Measurements from ENCODE around the gene AGGF1. TPM values are rescaled to one million over a fixed set of nuclear protein-coding genes. Genes with fewer than 3 reads are reported as not detected.
"Not testable (repeated sequence)": the region's sequence is repeated elsewhere in the genome, so short reads cannot be mapped to it uniquely, and the experiment has no call there.

The AGGF1 gene
- total and polyA plus RNA-seq, 7 donors = 8.4 to 21.8 (median 16.3) TPM

DNA sequence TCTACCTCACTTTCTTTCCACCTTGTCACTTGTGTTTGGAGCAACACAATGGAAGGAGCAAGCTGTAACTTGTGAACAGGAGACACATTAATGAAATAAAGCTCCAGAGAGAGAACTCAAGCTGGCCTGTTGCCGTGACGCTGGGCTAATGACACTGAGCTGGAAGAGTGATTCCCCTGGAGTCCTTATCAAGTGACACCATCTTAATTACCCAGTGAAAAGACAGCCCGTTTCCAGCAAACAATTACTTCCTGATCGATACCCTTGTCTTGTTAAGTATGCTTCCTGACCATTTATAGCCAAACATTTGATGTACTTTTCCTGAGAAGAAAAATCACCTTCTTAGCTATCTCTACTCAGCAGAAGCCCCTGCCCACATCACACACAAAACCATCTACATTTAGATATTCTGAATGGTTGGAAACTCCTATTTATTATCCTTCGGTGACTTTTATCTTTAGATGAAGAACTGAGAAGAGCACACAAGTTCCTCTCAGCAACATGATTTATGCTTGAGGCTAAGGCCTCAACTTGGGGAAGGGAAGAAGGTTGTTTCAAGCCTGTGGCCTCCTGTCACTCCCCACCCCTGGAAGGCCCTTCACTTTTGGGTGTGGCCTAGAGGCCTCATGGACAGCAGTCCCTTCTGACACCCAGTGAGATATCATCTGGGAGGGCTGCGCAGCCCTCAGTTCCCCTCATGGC lies 43.2 kb upstream of the AGGF1 start:
- H3K27me3 ChIP-seq = no peaks in the 10 kb centered on the region
- H3K4me3 ChIP-seq = no peak overlapping the region
- no peaks in the 10 kb centered on the region for H3K9me3 ChIP-seq
- intact Hi-C loops (cut with DNase I) = no loop called here
- no peaks in the 10 kb centered on the region for H3K36me3 ChIP-seq
- no peak overlapping the region for H3K27ac ChIP-seq
- H3K4me1 ChIP-seq = no peaks in the 10 kb centered on the region
- no peak for DNase-seq
- whole genome bisulfite sequencing, 2 donors = 52 to 63% methylated on average over 6 of the region's 6 CpGs
- TF ChIP-seq, protein P1, sequence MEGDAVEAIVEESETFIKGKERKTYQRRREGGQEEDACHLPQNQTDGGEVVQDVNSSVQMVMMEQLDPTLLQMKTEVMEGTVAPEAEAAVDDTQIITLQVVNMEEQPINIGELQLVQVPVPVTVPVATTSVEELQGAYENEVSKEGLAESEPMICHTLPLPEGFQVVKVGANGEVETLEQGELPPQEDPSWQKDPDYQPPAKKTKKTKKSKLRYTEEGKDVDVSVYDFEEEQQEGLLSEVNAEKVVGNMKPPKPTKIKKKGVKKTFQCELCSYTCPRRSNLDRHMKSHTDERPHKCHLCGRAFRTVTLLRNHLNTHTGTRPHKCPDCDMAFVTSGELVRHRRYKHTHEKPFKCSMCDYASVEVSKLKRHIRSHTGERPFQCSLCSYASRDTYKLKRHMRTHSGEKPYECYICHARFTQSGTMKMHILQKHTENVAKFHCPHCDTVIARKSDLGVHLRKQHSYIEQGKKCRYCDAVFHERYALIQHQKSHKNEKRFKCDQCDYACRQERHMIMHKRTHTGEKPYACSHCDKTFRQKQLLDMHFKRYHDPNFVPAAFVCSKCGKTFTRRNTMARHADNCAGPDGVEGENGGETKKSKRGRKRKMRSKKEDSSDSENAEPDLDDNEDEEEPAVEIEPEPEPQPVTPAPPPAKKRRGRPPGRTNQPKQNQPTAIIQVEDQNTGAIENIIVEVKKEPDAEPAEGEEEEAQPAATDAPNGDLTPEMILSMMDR (IDR thresholded peaks at IDR 0.05) = no peak

GRCh38 chr5:76990899-76991459 lies 39.2 kb upstream of the AGGF1 start:
- 52 to 78% methylated on average over 5 of the region's 5 CpGs for WGBS, 2 donors

DNA sequence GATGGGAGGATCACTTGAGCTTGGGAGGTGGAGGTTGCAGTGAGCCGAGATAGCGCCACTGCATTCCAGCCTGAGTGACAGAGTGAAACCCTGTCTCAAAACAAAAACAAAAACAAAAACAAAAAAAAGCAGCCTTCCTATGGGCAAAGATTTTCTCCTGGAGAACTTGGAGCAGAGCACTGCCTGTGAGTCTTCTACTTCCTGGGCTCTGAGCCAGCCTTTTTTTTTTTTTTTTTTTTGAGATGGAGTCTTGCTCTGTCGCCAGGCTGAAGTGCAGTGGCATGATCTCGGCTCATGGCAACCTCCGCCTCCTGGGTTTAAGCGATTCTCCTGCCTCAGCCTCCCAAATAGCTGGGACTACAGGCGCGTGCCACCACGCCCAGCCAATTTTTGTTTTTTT lies 36.8 kb upstream of the AGGF1 start:
- DNase-seq; H3K4me1 ChIP-seq; H3K36me3 ChIP-seq; intact Hi-C loops (cut with DNase I); H3K27me3 ChIP-seq; H3K9me3 ChIP-seq; H3K27ac ChIP-seq; H3K4me3 ChIP-seq: not testable (repeated sequence)
- WGBS, 2 donors = 71 to 95% methylated on average over 9 of the region's 9 CpGs

More at GRCh38 chr5:76990899-76991459, 39.2 kb upstream of the AGGF1 start:
- H3K27ac ChIP-seq = no peak overlapping the region
- no peak overlapping the region for H3K4me3 ChIP-seq
- no peaks in the 10 kb centered on the region for H3K36me3 ChIP-seq
- H3K27me3 ChIP-seq = no peaks in the 10 kb centered on the region
- no peaks in the 10 kb centered on the region for H3K9me3 ChIP-seq
- TF ChIP-seq EP300 (IDR thresholded peaks at IDR 0.05) (no peak), POLR2A (IDR thresholded peaks at IDR 0.05) (no peak), POLR2AphosphoS5 (IDR thresholded peaks at IDR 0.05) (no peak)
- TF ChIP-seq, protein P1 (IDR thresholded peaks at IDR 0.05) = no peak
- DNase-seq = no peak
- no peaks in the 10 kb centered on the region for H3K4me1 ChIP-seq
- intact Hi-C loops (cut with DNase I) = no loop called here

- H3K4me1 ChIP-seq = no peaks in the 10 kb centered on the region
- no peak overlapping the region for H3K27ac ChIP-seq
- 76 to 78% methylated on average over 6 of the region's 6 CpGs for WGBS, 2 donors
- no peak overlapping the region for H3K4me3 ChIP-seq
- no peak for DNase-seq
- TF ChIP-seq, protein P1 (IDR thresholded peaks at IDR 0.05) = no peak
- H3K9me3 ChIP-seq = no peaks in the 10 kb centered on the region
- H3K36me3 ChIP-seq = no peaks in the 10 kb centered on the region
- no peaks in the 10 kb centered on the region for H3K27me3 ChIP-seq
- intact Hi-C loops (cut with DNase I) = no loop called here
Observed at GRCh38 chr5:76994337-76994736, 35.9 kb upstream of the AGGF1 start.

DNA sequence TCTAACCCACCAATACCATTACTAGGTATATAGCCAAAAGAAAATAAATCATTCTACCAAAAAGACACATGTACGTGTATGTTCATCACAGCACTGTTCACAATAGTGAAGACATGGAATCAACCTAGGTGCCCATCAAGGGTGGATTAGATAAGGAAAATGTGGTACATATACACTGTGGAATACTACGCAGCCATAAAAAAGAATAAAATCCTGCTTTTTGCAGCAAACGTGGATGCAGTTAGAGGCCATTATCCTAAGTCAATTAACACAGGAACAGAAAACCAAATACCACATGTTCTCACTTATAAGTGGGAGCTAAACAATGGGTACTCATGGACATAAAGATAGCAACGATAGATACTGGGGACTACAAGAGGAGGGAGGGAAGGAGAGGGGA lies 32.0 kb upstream of the AGGF1 start:
- H3K27ac ChIP-seq; intact Hi-C loops (cut with DNase I); H3K36me3 ChIP-seq; H3K4me1 ChIP-seq; H3K27me3 ChIP-seq; H3K4me3 ChIP-seq; H3K9me3 ChIP-seq; DNase-seq: not testable (repeated sequence)
- WGBS, 2 donors = 89 to 94% methylated on average over 4 of the region's 4 CpGs

- H3K36me3 ChIP-seq = no peaks in the 10 kb centered on the region
- WGBS, 2 donors = 66 to 73% methylated on average over 2 of the region's 2 CpGs
- H3K9me3 ChIP-seq = no peaks in the 10 kb centered on the region
- intact Hi-C loops (cut with DNase I) = no loop called here
- DNase-seq = no peak
- no peak overlapping the region for H3K4me3 ChIP-seq
- peaks cover 0 to 4% (median 0%) of the 10 kb centered on the region in 3 donors for H3K27me3 ChIP-seq
- no peak overlapping the region for H3K27ac ChIP-seq
- no peaks in the 10 kb centered on the region for H3K4me1 ChIP-seq
- no peak for TF ChIP-seq EP300 (IDR thresholded peaks at IDR 0.05)
- TF ChIP-seq, protein P1 (IDR thresholded peaks at IDR 0.05) = no peak
- TF ChIP-seq POLR2A (IDR thresholded peaks at IDR 0.05) = no peak
- no peak for TF ChIP-seq POLR2AphosphoS5 (IDR thresholded peaks at IDR 0.05)
Observed at GRCh38 chr5:76999451-76999850, 30.8 kb upstream of the AGGF1 start.
